Right lobe of liver (tissue), 6 donors: Measurements from ENCODE around the gene FAM236C. TPM values are rescaled to one million over a fixed set of nuclear protein-coding genes. Genes with fewer than 3 reads are reported as not detected.
"Not testable (repeated sequence)": the region's sequence is repeated elsewhere in the genome, so short reads cannot be mapped to it uniquely, and the experiment has no call there.

Experiments used
- ATAC-seq, 4 donors: fragments of 200-7000 bp; cut with Tn5 transposase; one replicate each; pipeline ENCODE4 v1.9.1; 2020; ENCODE audit warnings: mild to moderate bottlenecking in 4 of 4, moderate library complexity in 4 of 4
- DNase-seq, 3 donors: peaks; one replicate each; pipeline ENCODE4 v3.0.0-alpha.2; 2020
- H3K27ac ChIP-seq, 3 donors: fragments of 200-600 bp; one replicate each; pipeline ENCODE4 v1.8.0; 2022
- H3K27me3 ChIP-seq, 2 donors: fragments of 200-600 bp; one replicate each; pipeline ENCODE4 v1.8.0; 2022
- H3K36me3 ChIP-seq, 4 donors: fragments of 200-600 bp; sonication (generic) in 1 of 4; one replicate each; pipeline versions ENCODE4 v1.5.1 to v1.8.0; 2017 to 2022; ENCODE audit warnings: control low read depth in 1 of 4
- H3K4me1 ChIP-seq, 4 donors: fragments of 200-600 bp; sonication (generic) in 1 of 4; one replicate each; pipeline versions ENCODE4 v1.5.1 to v1.8.0; 2017 to 2022; ENCODE audit warnings: control low read depth in 1 of 4
- H3K4me3 ChIP-seq, 3 donors: fragments of 200-600 bp; one replicate each; pipeline ENCODE4 v1.8.0; 2022
- H3K9me3 ChIP-seq, 4 donors: fragments of 200-600 bp; sonication (generic) in 1 of 4; one replicate each; pipeline versions ENCODE4 v1.5.1 to v1.8.0; 2017 to 2022; ENCODE audit warnings: control low read depth in 1 of 4
- WGBS: methylation state at CpG from one replicate; pipeline ENCODE4 v1.1.6; 2018; ENCODE audit warnings: low coverage, low lambda C conversion rate; ENCODE audit not compliant: insufficient coverage; ENCODE audit errors: missing lambda C conversion rate; 5-methylcytosine and 5-hydroxymethylcytosine counted together
- intact Hi-C, 2 donors: fragments of 100-400 bp; cut with DNase I; formaldehyde crosslinking; loops; one replicate each; pipeline versions ENCODE4 v1.11.2 to v1.14.1; 2022
- total RNA-seq, 6 experiments: library from RNA; depleted of rRNA in 2 of 6; stranded (reverse); fragments of >200 nt in 2 of 6; fragmentation: NEBNext Ultra II Directional in 3 of 6; extraction: Animal tissue kit (Norgen Biotek cat#: 25700) in 3 of 6; gene quantifications; one replicate each; pipeline versions ENCODE4 v1.1.0 to v1.2.4, GENCODE V29; 2016 to 2023
- donor health status: DM: no; HTN: yes; CAD: no.
- donor health status: DM: no; HTN: no; CAD: no.
- donor health status: DM: no; HTN: no; CAD: no.
- donor health status: DM: no; HTN: yes; CAD: no.
- donor health status: DM: no; HTN: yes; CAD: no.

FAM236C gene
- total RNA-seq, 6 experiments from 2014 or later, result not detected

GRCh38 chrX:72959971-72960370 is 47.6 kb downstream of the FAM236C start:
- H3K27ac ChIP-seq, H3K27me3 ChIP-seq, DNase-seq, H3K4me1 ChIP-seq, H3K4me3 ChIP-seq, ATAC-seq, H3K9me3 ChIP-seq, H3K36me3 ChIP-seq, intact Hi-C loops: not testable (repeated sequence)
- no CpG with 5 or more reads among the region's 9 CpGs for WGBS

Other genes starting within 250 kb of the FAM236C start
- 1 to 10 TPM in 4 of 6 experiments, under 1 TPM in 2; 0.92 to 2.5 (median 1.7) TPM for gene PHKA1, start 198.3 kb upstream of the FAM236C start, total RNA-seq
- gene DMRTC1B, start 135.7 kb upstream of the FAM236C start, total RNA-seq, result not detected
- not detected for gene FAM236B, start 130.0 kb upstream of the FAM236C start, total RNA-seq
- not detected for gene FAM236D, start 104.4 kb upstream of the FAM236C start, total RNA-seq
- gene FAM236A, start 25.6 kb downstream of the FAM236C start, total RNA-seq, result not detected
- not detected for gene DMRTC1, start 31.2 kb downstream of the FAM236C start, total RNA-seq
- not detected for gene PABPC1L2B, start 90.3 kb downstream of the FAM236C start, total RNA-seq
- not detected for gene PABPC1L2A, start 166.9 kb downstream of the FAM236C start, total RNA-seq